ENCODE measurements around the gene CD36. TPM values are rescaled to one million over a fixed set of nuclear protein-coding genes. Genes with fewer than 3 reads are reported as not detected.
A peak's percentile ranks its signal among the peaks of the same experiment; 100 is the strongest.

CD36 gene
- total RNA-seq, 1 experiment from 2014 or later, result 0.28 TPM

DNA sequence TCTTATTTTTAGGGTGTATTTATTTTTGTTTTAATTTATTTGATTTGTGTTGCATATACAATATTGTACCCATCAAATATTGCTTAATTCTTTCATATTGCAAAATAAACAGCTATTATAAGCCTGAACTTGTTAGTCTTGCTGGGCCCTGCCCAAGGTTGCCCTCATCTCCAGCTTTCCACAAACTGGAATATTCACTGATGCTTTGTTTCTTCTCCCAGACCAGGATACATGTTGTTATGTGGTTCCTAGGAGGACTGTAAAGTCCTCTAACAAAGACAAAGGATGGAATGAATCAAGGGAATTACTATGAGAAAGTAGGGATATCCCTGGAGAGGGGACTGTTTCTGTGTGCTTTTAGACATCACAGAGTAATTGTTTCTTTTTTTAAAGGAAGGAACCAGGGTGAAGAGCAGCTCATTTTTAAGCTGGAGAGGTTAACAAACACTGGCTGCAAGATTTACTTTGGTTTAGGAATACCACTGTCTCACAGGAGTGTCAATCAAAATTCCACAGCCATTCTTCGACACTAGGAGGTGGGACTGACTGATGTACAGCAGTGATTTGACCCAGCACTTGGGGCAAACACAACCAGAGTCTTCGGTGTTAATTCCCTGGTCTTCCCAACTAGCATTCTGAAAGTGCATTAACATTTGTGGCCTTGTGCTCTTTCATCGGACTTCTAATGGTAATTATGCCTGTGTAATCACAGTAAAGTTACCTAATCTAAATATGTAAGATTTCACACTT is 14.8 kb upstream of the CD36 start:
- Histone ChIP-seq H3K79me2 (ENCODE audit: insufficient read depth, low read length) (no peaks in the 10 kb centered on the region), H3K23me2 (ENCODE audit: insufficient read length, low read depth, low read length, poor library complexity, severe bottlenecking) (no peaks in the 10 kb centered on the region), H2BK15ac (ENCODE audit: low read depth, low read length) (no peak overlapping the region), H3K4ac (ENCODE audit: low read depth, low read length) (no peak overlapping the region), H2BK5ac (ENCODE audit: insufficient read length, low read length) (no peak overlapping the region), H3K4me2 (ENCODE audit: insufficient read depth, insufficient read length, low read length) (no peak overlapping the region), H3T11ph (ENCODE audit: low read length) (no peak overlapping the region), H3K27ac (ENCODE audit: insufficient read length, low read depth, low read length) (no peak overlapping the region), H3K14ac (ENCODE audit: insufficient read depth, low read length) (no peak overlapping the region), H3K23ac (ENCODE audit: insufficient read length, low read depth, low read length) (no peak overlapping the region), H3K18ac (ENCODE audit: insufficient read length, low read depth, low read length) (no peak overlapping the region), H4K91ac (ENCODE audit: insufficient read length, low read depth, low read length) (no peak overlapping the region), H2BK12ac (ENCODE audit: insufficient read length, low read depth, low read length) (no peak overlapping the region), H4K5ac (ENCODE audit: insufficient read length, low read depth, low read length) (no peak overlapping the region), H2AK5ac (ENCODE audit: insufficient read length, low read length) (no peak overlapping the region), H2BK120ac (ENCODE audit: low read depth, low read length, poor library complexity, severe bottlenecking) (no peak overlapping the region), H3K9me3 (ENCODE audit: control insufficient read depth, low read depth, low read length) (no peaks in the 10 kb centered on the region), H2AFZ (ENCODE audit: low read length) (no peak overlapping the region), H3K4me1 (ENCODE audit: insufficient read depth, low read length) (no peaks in the 10 kb centered on the region), H2BK20ac (ENCODE audit: low read depth, low read length, poor library complexity, severe bottlenecking) (no peak overlapping the region), H3K79me1 (ENCODE audit: insufficient read depth, low read depth, low read length, poor library complexity, severe bottlenecking) (no peaks in the 10 kb centered on the region), H3K9ac (ENCODE audit: extremely low read depth, insufficient read length, low read length) (no peak overlapping the region), H3K27me3 (ENCODE audit: insufficient read depth, low read length) (no peaks in the 10 kb centered on the region), H4K8ac (replicated peaks; ENCODE audit: insufficient read length, low read depth, low read length) (no peak overlapping the region), H3K56ac (ENCODE audit: insufficient read length, low read depth, low read length) (no peak overlapping the region), H4K20me1 (ENCODE audit: control insufficient read depth, insufficient read depth, insufficient read length) (no peaks in the 10 kb centered on the region)
- no peaks in the 10 kb centered on the region for H3K27me3 Mint-ChIP-seq (ENCODE audit: low read depth)
- H3K4me1 Mint-ChIP-seq, result peaks cover 7 to 11% of the 10 kb centered on the region in 2 experiments
- H3K36me3 Mint-ChIP-seq (ENCODE audit: insufficient read depth in 1 of 3, low read depth in 3 of 3), result peaks cover 0 to 4% (median 0%) of the 10 kb centered on the region in 3 experiments; a peak in 1 of 7 replicates
- no peaks in the 10 kb centered on the region; a peak in 1 of 5 replicates for H3K9me3 Mint-ChIP-seq
- DNase-seq, result no peak
- H3K4me3 Mint-ChIP-seq, result no peak overlapping the region
- TF ChIP-seq, protein P1, sequence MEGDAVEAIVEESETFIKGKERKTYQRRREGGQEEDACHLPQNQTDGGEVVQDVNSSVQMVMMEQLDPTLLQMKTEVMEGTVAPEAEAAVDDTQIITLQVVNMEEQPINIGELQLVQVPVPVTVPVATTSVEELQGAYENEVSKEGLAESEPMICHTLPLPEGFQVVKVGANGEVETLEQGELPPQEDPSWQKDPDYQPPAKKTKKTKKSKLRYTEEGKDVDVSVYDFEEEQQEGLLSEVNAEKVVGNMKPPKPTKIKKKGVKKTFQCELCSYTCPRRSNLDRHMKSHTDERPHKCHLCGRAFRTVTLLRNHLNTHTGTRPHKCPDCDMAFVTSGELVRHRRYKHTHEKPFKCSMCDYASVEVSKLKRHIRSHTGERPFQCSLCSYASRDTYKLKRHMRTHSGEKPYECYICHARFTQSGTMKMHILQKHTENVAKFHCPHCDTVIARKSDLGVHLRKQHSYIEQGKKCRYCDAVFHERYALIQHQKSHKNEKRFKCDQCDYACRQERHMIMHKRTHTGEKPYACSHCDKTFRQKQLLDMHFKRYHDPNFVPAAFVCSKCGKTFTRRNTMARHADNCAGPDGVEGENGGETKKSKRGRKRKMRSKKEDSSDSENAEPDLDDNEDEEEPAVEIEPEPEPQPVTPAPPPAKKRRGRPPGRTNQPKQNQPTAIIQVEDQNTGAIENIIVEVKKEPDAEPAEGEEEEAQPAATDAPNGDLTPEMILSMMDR (conservative IDR thresholded peaks at IDR 0.05), result no peak
- WGBS (ENCODE audit: extremely low coverage, insufficient read length, low lambda C conversion rate), result no CpG with 5 or more reads among the region's 3 CpGs
- H3K27ac Mint-ChIP-seq, result 0 out of 7 replicates have a peak overlapping the region, but pooled peaks of 1 of the 3 experiments have one; percentile 68

Data from H9 (cell line).